Neural cell (in vitro differentiated cells): ENCODE results near the gene STK36. TPM values are rescaled to one million over a fixed set of nuclear protein-coding genes. Genes with fewer than 3 reads are reported as not detected.

Source experiments
- H2AFZ ChIP-seq: fragments of 200-600, 300-800 bp; sonication (generic), shearing (Covaris generic); 2 replicates; pipeline ENCODE4 v1.6.0; 2014; ENCODE audit warnings: low read depth, mild to moderate bottlenecking, antibody characterized with exemption, low read length, moderate library complexity
- H3F3A ChIP-seq: fragments of 200-600 bp; shearing (Covaris generic); 2 replicates; pipeline ENCODE4 v1.6.1; 2016; ENCODE audit warnings: mild to moderate bottlenecking, moderate library complexity, mixed read lengths, antibody characterized with exemption, low read length; ENCODE audit not compliant: insufficient read depth, poor library complexity, severe bottlenecking
- H3K27ac ChIP-seq: fragments of 200-600, 300-800 bp; sonication (generic), shearing (Covaris generic); 2 replicates; pipeline ENCODE4 v1.5.1; 2014; ENCODE audit warnings: mild to moderate bottlenecking, low read length, moderate library complexity
- H3K27me3 ChIP-seq: fragments of 300-800, 200-600 bp; sonication (generic), shearing (Covaris generic); 2 replicates; pipeline ENCODE4 v1.6.0; 2014; ENCODE audit warnings: mild to moderate bottlenecking, low read depth, low read length, moderate library complexity; ENCODE audit not compliant: insufficient read depth
- H3K36me3 ChIP-seq: fragments of 300-800, 200-600 bp; sonication (generic), shearing (Covaris generic); 2 replicates; pipeline ENCODE4 v1.5.1; 2014; ENCODE audit warnings: mild to moderate bottlenecking, antibody characterized with exemption, low read length, moderate library complexity; ENCODE audit not compliant: insufficient read depth
- H3K4me2 ChIP-seq: fragments of 300-800, 200-600 bp; sonication (generic), shearing (Covaris generic); 2 replicates; pipeline ENCODE4 v1.6.0; 2014; ENCODE audit warnings: mild to moderate bottlenecking, low read length
- H3K4me3 ChIP-seq: fragments of 300-800, 200-600 bp; sonication (generic), shearing (Covaris generic); 2 replicates; pipeline ENCODE4 v1.5.1; 2014; ENCODE audit warnings: mild to moderate bottlenecking, low read length, moderate library complexity
- H3K79me2 ChIP-seq: fragments of 200-600 bp; shearing (Covaris generic); replicated peaks from 2 replicates; pipeline ENCODE4 v1.6.0; 2014; ENCODE audit warnings: mild to moderate bottlenecking, low read length, moderate library complexity; ENCODE audit not compliant: insufficient read depth
- H3K9ac ChIP-seq: fragments of 300-800, 200-600 bp; sonication (generic), shearing (Covaris generic); 2 replicates; pipeline ENCODE4 v1.6.1; 2016; ENCODE audit warnings: mild to moderate bottlenecking, low read length, mixed read lengths
- H3K9me2 ChIP-seq: fragments of 200-600 bp; shearing (Covaris generic); 2 replicates; pipeline ENCODE4 v1.6.1; 2016; ENCODE audit warnings: mild to moderate bottlenecking, low read length, mixed read lengths; ENCODE audit not compliant: insufficient read depth
- H3K9me3 ChIP-seq: fragments of 200-600, 300-800 bp; sonication (generic), shearing (Covaris generic); 2 replicates; pipeline ENCODE4 v1.6.1; 2016; ENCODE audit warnings: mild to moderate bottlenecking, mixed run types, low read length, moderate library complexity, mixed read lengths
- H4K20me1 ChIP-seq: fragments of 200-600 bp; shearing (Covaris generic); 2 replicates; pipeline ENCODE4 v1.6.1; 2016; ENCODE audit warnings: mild to moderate bottlenecking, mixed run types; ENCODE audit not compliant: insufficient read depth
- CTCF ChIP-seq: fragments of 450-650 bp; IDR thresholded peaks from 2 replicates; pipeline ENCODE4 v1.5.1; 2014; ENCODE audit warnings: antibody characterized with exemption, mild to moderate bottlenecking, moderate library complexity; ENCODE audit not compliant: poor library complexity, severe bottlenecking
- EP300 ChIP-seq: fragments of 450-650 bp; conservative IDR thresholded peaks from 2 replicates; pipeline ENCODE4 v1.6.1; 2014; ENCODE audit warnings: antibody characterized with exemption, mild to moderate bottlenecking, moderate library complexity; ENCODE audit not compliant: poor library complexity, severe bottlenecking
- EZH2 ChIP-seq: fragments of 200-600, 300-800 bp; shearing (Covaris generic), sonication (generic); IDR thresholded peaks from 2 replicates; pipeline ENCODE4 v1.6.1; 2014; ENCODE audit warnings: antibody characterized with exemption, low read length, borderline replicate concordance, mild to moderate bottlenecking; ENCODE audit not compliant: insufficient read depth, poor library complexity, severe bottlenecking
- MXI1 ChIP-seq: fragments of 450-650 bp; conservative IDR thresholded peaks from 2 replicates; pipeline ENCODE4 v1.6.1; 2014; ENCODE audit warnings: antibody characterized with exemption, mild to moderate bottlenecking; ENCODE audit not compliant: poor library complexity, severe bottlenecking
- POLR2AphosphoS5 ChIP-seq: IDR thresholded peaks from 2 replicates; pipeline ENCODE4 v1.6.1; 2012
- RAD21 ChIP-seq: fragments of 450-650 bp; conservative IDR thresholded peaks from 2 replicates; pipeline ENCODE4 v1.6.1; 2014; ENCODE audit warnings: antibody characterized with exemption, mild to moderate bottlenecking, moderate library complexity
- REST ChIP-seq: IDR thresholded peaks from 2 replicates; pipeline ENCODE4 v1.6.1; 2012; ENCODE audit warnings: borderline replicate concordance
- SMC3 ChIP-seq: fragments of 450-650 bp; conservative IDR thresholded peaks from 2 replicates; pipeline ENCODE4 v1.6.1; 2014; ENCODE audit warnings: antibody characterized with exemption, mild to moderate bottlenecking, moderate library complexity; ENCODE audit not compliant: poor library complexity
- TAF1 ChIP-seq: IDR thresholded peaks from 2 replicates; pipeline ENCODE4 v1.6.1; 2012; ENCODE audit warnings: low read depth
- polyA plus RNA-seq: library from polyadenylated mRNA; depleted of rRNA; stranded (reverse); fragments of >200 nt; gene quantifications from 2 replicates; pipeline ENCODE4 v1.2.3, GENCODE V29; 2014

The STK36 gene
- polyA plus RNA-seq, 1 donor from 2014 or later = 69.7 TPM

GRCh38 chr2:218708086-218708485, 36.2 kb downstream of the STK36 start:
- Histone ChIP-seq H3K79me2 (peaks cover 14% of the 10 kb centered on the region), H3K9ac (no peak overlapping the region), H3K4me2 (no peak overlapping the region), H3K4me3 (no peak overlapping the region), H3K9me3 (no peaks in the 10 kb centered on the region), H3K36me3 (no peaks in the 10 kb centered on the region), H3K27ac (no peak overlapping the region), H3K9me2 (no peaks in the 10 kb centered on the region), H4K20me1 (no peaks in the 10 kb centered on the region), H3F3A (no peaks in the 10 kb centered on the region), H2AFZ (no peak overlapping the region), H3K27me3 (no peaks in the 10 kb centered on the region)
- no peak for TF ChIP-seq RAD21
- TF ChIP-seq POLR2AphosphoS5 = no peak
- no peak for TF ChIP-seq MXI1
- TF ChIP-seq SMC3 = no peak
- TF ChIP-seq EP300 = no peak
- no peak for TF ChIP-seq EZH2
- no peak for TF ChIP-seq TAF1
- no peak for TF ChIP-seq CTCF
- TF ChIP-seq REST = no peak

GRCh38 chr2:218709908-218710307, 38.0 kb downstream of the STK36 start:
- H3K27me3 ChIP-seq = no peaks in the 10 kb centered on the region
- H3K36me3 ChIP-seq = no peaks in the 10 kb centered on the region
- no peaks in the 10 kb centered on the region for H3K9me2 ChIP-seq
- H3K79me2 ChIP-seq = peaks cover 20% of the 10 kb centered on the region
- H3F3A ChIP-seq = no peaks in the 10 kb centered on the region
- no peaks in the 10 kb centered on the region for H4K20me1 ChIP-seq
- no peak overlapping the region for H3K9ac ChIP-seq
- H3K4me3 ChIP-seq = peak overlapping the region; percentile 90
- no peaks in the 10 kb centered on the region for H3K9me3 ChIP-seq
- peak overlapping the region; percentile 54 for H2AFZ ChIP-seq
- no peak overlapping the region for H3K27ac ChIP-seq
- no peak for TF ChIP-seq RAD21
- TF ChIP-seq CTCF = no peak
- no peak for TF ChIP-seq EZH2
- TF ChIP-seq REST = no peak
- TF ChIP-seq TAF1 = no peak
- H3K4me2 ChIP-seq = no peak overlapping the region
